Right renal cortex interstitium (tissue), 3 donors: ENCODE data around the gene RUBCN. TPM values are rescaled to one million over a fixed set of nuclear protein-coding genes. Genes with fewer than 3 reads are reported as not detected.
"Not testable (repeated sequence)": the region's sequence is repeated elsewhere in the genome, so short reads cannot be mapped to it uniquely, and the experiment has no call there.

Experiments
- DNase-seq, 3 donors: peaks; one replicate each; pipeline ENCODE4 v3.0.0-alpha.2; 2013; ENCODE audit warnings: low read depth in 3 of 3, low spot score in 2 of 3
- polyA plus RNA-seq, 3 donors: library from polyadenylated mRNA; unstranded; fragments of 120-200 nt; gene quantifications; one replicate each; pipeline ENCODE4 v1.2.1, GENCODE V29; 2013; ENCODE audit not compliant: insufficient read length in 3 of 3

The RUBCN gene
- polyA plus RNA-seq, 3 donors = 9.5 to 10.4 (median 9.6) TPM

DNA sequence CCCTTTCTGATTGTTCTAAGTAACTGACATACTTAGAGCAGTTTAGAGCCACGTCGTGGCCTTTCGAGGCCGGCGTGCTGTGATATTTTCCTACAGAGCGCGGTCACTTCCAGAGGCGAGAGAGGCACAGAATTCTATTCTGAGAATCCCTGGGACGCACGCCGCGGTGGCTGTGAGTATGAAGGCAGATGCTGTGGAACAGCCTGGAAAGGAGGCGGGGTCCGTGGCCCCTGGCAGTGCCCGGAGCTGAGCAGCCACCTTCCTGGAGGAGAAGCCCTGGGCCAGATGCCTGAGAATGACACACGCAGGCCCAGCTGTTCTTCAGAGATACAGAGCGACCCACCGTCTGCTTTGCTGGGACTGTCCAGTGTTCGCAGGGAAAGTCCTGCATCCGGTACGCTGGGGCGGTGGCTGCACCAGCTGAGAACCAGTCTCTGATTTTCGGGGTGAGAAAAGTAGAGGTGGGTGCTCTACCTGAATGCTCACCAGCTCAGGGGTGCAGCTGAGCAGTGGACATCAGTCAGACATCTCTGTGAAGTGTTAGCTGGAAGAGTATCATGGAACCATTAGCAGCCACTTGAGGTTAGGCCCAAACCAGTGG is 75.4 kb downstream of the RUBCN start:
- not testable (repeated sequence) for DNase-seq

- not testable (repeated sequence) for DNase-seq
Observed at GRCh38 chr3:197659701-197660100, 77.0 kb downstream of the RUBCN start.

GRCh38 chr3:197659144-197659543 is 77.6 kb downstream of the RUBCN start:
- DNase-seq = not testable (repeated sequence)

DNA sequence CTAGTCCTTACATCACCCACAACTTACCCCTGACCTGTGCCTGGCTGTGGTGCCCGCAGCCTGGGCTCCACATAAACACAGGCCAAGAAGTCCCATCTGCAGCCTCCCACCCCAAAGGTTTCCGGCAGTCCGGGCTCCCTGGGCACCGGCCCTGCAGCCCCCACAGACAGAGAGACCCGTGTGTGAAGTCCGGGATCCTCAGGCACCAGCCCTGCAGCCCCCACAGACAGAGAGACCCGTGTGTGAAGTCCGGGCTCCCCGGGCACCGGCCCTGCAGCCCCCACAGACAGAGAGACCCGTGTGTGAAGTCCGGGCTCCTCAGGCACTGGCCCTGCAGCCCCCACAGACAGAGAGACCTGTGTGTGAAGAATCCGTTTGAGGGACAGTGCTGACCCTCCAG is 78.0 kb downstream of the RUBCN start:
- not testable (repeated sequence) for DNase-seq

- DNase-seq = not testable (repeated sequence)
Observed at GRCh38 chr3:197657541-197658292, 79.0 kb downstream of the RUBCN start.

DNA sequence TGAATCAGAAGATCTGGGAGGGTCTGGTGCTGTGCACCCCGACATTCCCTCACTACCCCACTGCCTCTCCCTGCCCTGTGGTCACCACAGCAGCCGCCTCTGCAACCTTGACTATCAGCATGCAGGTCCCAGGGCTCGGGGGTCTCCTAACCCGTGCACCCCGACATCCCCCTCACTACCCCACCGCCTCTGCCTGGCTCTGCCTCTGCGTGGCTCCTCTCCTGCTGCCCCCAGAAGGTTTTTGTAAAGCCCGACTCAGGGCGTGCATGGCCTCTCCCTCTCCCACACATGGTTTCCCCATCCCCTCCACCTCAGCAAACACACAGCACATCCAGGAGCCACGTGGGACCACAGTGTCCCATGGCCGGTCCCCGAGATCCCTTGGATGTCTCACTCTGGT is 79.7 kb downstream of the RUBCN start:
- not testable (repeated sequence) for DNase-seq

DNA sequence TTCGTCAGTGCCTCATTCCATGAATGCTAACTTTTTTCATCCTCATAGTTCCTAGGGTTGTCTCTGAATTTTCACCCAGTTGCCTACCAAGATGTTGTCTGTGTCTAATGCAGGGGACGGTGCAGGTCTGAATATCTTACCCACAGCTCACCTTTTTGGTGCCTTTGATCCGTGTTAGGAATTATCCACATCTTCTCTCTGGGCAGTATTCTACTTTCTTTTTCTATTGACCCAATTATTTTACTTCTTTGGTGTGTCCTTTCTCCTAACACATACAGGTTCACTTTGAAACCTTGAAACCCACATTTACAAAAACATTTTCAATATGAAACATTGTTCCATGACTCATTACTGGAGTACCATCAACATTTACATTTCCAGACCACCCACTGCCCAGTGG is 80.6 kb downstream of the RUBCN start:
- DNase-seq = not testable (repeated sequence)

DNA sequence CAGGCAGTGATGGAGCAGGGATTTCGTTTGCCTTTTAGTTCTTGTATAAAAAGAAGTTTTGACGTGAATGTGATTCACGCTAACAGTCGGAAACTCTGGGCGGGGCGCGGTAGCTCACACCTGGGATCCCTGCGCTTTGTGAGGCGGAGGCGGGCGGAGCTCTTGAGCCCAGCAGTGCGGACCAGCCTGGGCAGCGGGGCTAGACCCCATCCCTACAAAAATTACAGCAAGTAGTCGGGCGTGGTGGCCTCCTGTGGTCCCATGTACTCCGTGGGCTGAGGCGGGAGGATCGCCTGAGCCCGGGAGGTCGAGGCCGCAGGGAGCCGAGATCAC is 81.7 kb downstream of the RUBCN start:
- DNase-seq = not testable (repeated sequence)

DNA sequence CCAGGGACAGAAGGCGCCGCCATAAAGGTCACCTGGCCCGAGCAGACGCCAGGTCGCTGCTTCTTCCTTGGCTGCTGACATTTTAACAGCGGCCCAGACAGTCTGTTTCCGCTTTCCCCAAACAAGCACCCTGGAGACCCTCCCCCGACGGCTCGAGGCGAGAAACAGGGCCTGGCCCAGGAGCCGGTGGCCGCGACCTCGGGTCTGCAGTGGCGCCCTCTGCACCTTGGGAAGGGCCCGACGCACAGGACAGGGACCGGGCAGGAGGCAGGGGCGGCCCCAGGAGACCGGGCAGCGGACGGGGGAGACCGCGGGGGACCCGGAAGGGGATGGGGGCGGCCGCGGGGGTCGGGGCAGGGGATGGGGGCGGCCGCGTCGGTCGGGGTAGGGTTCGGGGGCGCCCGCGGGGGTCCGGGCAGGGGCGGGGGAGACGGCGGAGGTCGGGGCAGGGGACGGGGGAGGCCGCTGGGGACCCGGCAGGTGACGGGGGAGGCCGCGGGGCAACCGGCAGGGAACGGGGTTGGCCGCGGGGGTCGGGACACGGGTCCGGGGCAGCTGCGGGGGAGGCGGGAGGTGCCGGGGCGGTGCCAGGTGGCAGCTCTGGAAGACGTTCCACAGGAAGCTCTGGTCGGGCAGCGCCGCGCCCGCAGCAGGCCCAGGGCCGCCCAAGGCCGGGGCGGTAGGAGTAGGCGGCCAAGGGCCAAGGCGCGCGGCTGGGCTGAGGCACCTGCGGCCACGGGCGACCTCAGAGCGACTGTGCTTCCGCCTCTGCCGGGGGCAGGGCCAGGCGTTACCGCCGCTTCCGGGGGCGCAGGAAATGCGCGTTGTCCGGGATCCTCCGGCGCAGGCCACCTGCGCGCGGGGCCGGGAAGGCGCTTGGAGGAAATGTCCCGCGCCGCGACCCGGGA is 82.4 kb downstream of the RUBCN start:
- not testable (repeated sequence) for DNase-seq

DNA sequence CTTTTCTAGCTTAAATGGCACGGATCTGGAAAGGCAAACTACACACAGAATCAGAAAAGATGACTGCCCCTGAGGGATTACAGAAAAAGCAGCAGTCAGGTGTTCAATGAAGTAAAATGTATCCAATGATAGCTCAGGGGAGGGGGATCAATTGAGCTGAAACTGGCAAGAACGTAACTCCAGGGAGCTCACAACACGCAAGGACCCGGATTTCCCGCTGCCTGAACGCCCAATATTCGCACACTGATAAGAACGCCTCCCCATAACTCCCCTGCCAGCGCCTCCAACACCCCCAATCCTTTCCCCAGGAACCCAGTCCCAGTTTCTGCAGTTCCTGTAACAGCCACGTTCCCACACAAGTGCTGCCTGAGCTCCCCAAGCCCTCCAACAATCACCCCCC is 83.8 kb downstream of the RUBCN start:
- DNase-seq = not testable (repeated sequence)

DNA sequence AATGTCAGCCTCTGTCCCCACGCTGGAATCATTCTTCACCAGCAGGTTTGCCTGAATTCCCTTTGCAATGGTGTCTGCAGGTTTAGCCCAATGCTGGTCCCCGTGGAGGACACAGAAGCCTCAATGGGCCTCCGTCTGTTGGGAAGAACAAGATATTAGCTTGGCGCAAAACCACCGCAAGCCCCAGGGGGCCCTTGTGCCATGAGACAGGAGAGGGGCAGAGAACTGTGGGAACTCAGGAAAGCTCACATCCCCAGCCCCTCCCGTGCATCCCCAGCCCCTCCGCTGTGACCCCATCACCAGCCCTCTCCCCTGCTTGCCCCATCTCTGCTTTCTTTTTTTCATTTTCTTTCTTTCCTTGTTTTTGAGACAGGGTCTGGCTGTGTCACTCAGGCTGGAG is 89.1 kb downstream of the RUBCN start:
- not testable (repeated sequence) for DNase-seq

DNA sequence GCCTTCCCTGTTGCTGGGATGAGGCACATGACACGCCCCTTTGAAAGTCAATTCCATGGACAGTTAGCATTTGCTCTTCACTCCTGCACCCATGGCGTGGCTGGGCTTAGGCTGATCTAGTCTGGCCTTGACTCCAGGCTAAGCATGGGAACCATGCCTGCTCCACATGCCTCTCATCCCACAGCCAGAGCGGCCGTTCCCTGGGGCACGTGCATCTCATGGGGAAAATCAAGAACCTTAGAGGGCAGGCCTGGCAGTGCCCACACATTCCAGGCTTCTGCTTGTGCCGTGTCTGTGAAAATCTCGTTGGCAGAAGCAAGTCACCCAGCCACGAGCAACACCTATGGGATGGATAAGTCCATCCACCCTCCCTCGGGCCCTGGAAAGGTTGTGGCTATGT is 89.5 kb downstream of the RUBCN start:
- DNase-seq = not testable (repeated sequence)

- DNase-seq = not testable (repeated sequence)
Observed at GRCh38 chr3:197646294-197646693, 90.4 kb downstream of the RUBCN start.

GRCh38 chr3:197637556-197637955 is 99.1 kb downstream of the RUBCN start:
- DNase-seq = not testable (repeated sequence)

DNA sequence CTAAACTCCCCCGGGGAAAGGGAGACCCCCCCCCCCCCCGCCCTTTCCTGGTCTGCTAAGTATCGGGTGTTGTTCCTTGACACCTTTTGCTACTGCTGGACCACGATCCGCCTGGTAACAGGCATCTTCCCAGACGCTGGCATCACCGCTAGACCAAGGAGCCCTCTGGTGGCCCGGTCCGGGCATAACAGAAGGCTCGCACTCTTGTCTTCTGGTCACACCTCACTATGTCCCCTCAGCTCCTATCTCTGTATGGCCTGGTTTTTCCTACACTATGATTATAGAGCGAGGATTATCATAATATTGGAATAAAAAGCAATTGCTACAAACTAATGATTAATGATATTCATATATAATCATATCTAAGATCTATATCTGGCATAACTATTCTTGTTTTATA is 104.7 kb downstream of the RUBCN start:
- DNase-seq = not testable (repeated sequence)

DNA sequence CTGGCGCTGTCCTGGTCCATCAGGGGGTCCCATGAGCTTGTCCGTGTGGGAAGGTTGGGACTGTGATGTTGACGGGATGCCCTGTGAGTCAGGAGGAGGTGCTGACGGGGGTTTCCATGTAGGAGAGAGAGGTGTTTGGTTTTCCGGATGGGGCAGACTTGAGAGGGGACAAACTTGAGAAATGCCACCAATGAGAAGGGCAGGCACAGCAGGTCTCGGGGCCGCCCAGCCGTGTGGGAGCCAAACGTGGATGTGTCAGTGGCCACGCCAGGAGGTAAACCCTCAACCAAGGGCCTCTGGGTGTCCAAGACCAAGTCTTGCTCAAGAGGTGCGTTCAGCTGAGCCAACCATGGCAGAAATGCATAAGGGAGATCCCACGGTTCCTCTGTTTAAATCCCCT is 105.9 kb downstream of the RUBCN start:
- not testable (repeated sequence) for DNase-seq

DNA sequence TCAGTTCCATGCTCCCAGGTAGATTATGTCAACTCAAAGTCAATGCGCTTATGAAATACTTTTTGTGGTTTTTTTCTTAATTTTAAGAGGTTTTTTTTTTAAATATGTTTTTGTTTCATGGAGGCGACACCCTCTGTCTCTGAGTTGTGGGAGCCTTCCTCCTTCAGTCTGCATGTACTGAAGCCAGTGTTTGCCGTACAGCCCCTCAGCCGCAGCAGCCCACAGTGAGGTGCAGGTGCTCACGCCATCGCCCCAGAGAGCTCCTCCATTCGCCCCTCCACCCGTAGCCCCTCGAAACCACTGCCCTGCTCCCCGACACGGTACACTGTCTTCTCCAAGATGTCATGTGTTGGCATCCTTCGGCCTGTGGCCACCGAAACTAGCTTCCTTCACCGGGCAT is 107.4 kb downstream of the RUBCN start:
- DNase-seq = not testable (repeated sequence)

- DNase-seq = peak; percentile 43 to 59 (median 57)
Observed at GRCh38 chr3:197627772-197628523, 108.8 kb downstream of the RUBCN start.

DNA sequence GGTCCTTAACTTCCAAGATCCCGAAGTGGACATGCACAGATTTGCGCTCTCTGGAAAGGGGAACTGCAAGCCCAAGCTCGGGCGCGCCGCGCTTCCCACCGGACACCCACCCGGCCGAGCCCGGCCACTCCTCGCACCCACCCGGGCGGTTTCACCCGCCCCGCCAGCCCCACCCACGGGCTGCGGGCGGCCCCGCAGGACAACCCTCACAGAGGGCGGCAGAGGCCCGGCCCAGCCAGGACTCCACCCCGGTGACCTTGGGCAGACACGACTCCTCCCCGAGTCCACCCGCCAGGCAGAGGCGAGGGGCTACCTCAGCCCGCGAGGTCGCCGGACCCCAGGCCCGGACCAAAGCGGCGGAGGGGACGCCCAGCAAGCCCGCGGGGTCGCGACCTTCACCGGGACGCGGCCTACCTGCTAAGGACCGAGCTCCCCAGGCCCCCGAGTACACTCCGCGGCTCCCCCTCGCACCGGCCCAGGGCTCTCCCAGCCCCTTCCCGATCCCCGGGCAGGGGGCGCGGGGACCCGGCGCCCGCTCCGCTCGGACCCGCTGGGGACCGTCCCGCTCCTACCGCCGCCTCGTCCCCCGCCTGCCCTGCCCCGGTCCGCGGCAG is 109.4 kb downstream of the RUBCN start:
- not testable (repeated sequence) for DNase-seq
